Measurements from ENCODE around the gene TARDBP.
"Not testable (repeated sequence)": the region's sequence is repeated elsewhere in the genome, so short reads cannot be mapped to it uniquely, and the experiment has no call there.

TARDBP gene

DNA sequence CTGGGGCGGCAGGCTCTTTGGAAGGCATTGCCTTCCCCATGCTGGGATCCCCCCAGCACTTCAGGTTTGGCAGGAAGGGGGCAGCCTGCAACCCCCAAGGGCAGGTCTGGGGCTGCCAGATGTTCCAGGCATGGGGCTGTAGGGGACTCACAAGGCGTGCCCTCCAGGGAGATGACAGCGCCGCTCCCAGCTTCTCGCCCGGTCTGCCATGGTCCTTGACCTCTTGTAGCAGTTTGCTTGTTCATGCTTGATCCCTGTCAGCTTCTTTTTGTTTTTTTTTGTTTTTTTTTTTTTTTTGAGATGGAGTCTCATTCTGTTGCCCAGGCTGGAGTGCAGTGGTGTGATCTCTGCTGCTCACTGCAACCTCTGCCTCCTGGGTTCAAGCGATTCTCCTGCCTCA is 21.6 kb upstream of the TARDBP start:
- DNase-seq (ENCODE audit: extremely low spot score, insufficient read length, low read depth) = no peak
- FAIRE-seq = no peak

DNA sequence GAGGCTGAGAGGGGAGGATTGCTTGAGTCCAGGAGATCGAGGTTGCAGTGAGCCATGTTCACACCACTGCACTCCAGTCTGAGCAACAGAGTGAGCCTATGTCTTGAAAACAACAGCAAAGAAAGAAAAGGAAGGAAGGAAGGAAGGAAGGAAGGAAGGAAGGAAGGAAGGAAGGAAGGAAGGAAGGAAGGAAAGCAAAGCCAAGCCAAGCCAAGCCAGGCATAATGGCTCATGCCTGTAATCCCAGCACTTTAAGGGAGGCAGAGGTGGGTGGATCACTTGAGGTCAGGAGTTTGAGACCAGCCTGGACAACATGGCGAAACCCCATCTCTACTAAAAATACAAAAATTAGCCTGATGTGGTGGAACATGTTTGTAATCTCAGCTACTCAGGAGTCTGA is 20.4 kb upstream of the TARDBP start:
- DNase-seq (ENCODE audit: extremely low spot score, insufficient read length, low read depth); FAIRE-seq: not testable (repeated sequence)

DNA sequence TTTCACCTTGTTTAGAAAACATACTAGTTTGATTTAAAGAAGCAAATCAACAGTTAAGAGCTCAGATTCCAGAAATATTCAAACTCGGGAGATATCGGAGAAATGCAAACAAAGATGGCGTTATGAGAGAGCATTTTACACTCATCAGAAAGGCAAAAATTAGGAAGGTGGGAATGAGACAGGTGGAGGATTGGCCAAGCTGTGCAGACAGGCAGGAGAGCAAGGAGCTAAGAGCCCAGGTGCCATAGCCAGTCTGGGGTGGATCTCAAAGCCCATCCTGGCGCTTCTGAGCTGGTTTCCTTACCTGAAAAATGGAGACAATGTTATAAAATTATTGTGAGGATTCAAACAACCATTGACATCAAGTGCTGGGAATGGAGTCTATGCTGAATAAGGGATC is 19.6 kb upstream of the TARDBP start:
- DNase-seq (ENCODE audit: extremely low spot score, insufficient read length, low read depth) = no peak
- no peak for FAIRE-seq

DNA sequence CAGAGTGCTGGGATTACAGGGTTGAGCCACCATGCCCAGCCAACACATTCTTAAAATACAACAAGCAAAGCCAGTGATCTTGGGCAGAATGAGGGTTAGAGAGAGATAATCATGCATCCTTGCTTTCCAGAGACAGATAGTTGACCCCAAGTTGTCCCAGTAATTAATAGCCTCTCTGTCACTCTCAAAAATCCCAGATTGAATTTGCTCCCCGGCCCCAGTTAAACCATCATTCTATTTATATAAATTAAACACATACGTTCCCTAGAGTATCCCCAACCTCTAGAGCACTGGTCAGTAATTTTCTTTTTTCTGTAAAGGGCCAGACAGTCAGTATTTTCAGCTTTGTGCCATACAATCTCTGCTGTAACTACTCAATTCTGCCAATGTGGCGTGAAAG is 16.4 kb upstream of the TARDBP start:
- no peak for FAIRE-seq
- no peak for DNase-seq (ENCODE audit: extremely low spot score, insufficient read length, low read depth)

DNA sequence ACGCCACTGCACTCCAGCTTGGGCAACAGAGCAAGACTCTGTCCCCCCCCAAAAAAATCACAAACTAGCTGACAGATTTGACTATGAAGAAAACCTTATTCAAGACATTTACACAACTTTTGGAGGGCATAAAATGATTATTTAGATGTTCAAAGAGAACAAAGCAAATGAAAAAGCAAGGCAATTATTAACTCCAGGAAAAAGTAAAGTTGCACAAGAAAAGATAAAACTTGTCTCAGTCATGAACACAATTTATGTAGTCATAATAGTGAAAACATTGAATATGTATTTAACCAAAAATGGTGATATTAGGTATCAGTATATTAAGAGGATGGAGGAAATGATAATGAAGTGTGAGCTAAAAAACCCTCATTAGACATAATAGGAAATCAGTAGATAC is 11.9 kb upstream of the TARDBP start:
- no peak for DNase-seq (ENCODE audit: extremely low spot score, insufficient read length, low read depth)
- FAIRE-seq = no peak

DNA sequence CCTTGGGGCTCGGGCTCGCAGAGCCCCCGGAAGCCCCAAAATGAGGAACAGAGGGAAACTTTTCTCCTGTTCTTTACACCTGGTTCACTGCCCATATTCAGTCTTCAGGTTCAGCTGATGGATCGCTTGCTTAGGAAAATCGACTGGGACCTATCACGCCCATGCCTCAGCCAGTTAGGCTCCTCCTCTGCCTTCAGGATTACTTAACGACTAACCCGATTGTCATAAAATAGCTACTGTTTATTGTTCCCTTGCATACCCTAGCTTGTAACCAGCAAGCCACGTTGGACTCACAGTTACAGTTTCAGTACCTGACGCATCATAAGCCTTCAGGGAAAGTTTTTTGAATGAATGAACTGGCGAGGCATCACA is 692 bp downstream of the TARDBP start:
- no peak for FAIRE-seq
- DNase-seq (ENCODE audit: extremely low spot score, insufficient read length, low read depth) = no peak

DNA sequence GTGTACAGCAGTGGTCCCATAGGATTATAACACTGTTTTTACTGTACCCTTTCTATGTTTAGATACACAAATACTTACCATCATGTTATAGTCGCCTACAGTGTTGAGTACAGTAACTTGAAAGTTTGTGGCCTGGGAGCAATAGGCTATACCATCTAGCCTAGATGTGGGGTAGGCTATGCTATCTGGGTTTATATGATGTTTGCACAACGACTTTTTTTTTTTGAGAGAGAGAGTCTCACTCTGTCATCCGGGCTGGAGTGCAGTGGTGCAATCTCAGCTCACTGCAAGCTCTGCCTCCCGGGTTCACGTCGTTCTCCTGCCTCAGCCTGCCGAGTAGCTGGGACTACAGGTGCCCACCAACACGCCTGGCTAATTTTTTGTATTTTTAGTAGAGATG is 6.9 kb downstream of the TARDBP start:
- not testable (repeated sequence) for FAIRE-seq; DNase-seq (ENCODE audit: extremely low spot score, insufficient read length, low read depth)

DNA sequence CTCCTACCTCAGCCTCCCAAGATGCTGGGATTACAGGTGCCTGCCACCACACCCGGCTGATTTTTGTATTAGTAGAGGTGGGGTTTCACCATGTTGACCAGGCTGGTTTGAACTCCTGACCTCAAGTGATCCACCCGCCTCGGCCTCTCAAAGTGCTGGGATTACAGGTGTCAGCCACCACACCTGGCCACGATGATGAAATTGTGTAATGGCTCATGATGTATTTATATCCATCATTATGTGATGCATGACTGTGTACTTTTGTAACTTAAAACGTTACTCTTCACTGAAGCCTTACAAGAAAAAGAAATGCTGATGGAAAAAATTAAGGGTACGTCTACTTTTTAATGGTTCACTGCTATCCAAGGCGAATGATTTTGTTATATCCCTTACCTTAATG is 7.5 kb downstream of the TARDBP start:
- FAIRE-seq = no peak
- no peak for DNase-seq (ENCODE audit: extremely low spot score, insufficient read length, low read depth)

DNA sequence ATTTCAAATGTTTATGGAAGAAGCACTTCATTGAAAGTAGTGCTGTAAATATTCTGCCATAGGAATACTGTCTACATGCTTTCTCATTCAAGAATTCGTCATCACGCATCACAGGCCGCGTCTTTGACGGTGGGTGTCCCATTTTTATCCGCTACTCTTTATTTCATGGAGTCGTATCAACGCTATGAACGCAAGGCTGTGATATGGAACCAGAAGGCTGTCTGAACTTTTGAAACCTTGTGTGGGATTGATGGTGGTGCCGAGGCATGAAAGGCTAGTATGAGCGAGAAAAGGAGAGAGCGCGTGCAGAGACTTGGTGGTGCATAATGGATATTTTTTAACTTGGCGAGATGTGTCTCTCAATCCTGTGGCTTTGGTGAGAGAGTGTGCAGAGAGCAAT is 10.7 kb downstream of the TARDBP start:
- FAIRE-seq = no peak
- no peak for DNase-seq (ENCODE audit: extremely low spot score, insufficient read length, low read depth)

DNA sequence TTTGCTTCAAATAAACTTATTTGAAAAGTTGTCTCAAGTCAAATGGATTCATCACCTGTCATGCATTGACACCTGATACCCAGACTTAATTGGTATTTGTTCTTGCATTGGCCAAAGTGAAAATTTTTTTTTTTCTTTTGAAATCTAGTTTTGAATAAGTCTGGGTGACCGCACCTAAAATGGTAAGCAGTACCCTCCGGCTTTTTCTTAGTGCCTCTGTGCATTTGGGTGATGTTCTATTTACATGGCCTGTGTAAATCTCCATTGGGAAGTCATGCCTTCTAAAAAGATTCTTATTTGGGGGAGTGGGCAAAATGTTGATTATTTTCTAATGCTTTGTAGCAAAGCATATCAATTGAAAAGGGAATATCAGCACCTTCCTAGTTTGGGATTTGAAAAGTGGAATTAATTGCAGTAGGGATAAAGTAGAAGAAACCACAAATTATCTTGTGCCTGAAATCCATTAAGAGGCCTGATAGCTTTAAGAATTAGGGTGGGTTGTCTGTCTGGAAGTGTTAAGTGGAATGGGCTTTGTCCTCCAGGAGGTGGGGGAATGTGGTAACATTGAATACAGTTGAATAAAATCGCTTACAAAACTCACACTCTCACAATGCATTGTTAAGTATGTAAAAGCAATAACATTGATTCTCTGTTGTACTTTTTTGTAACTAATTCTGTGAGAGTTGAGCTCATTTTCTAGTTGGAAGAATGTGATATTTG is 11.9 kb downstream of the TARDBP start:
- FAIRE-seq (no peak), DNase-seq (ENCODE audit: extremely low spot score, insufficient read length, low read depth) (no peak)

DNA sequence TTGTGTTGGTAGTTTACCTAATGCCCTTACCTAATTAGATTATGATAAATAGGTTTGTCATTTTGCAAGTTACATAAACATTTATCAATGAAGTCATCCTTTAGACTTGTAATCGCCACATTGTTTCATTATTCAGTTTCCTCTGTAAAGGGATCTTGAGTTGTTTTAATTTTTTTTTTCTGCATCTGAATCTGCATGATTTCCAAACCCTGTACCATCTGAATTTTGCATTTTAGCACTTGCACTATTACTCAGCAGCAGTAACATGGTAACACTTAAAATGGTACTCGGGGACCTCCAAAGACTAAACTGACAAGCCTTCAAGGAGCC is 12.4 kb downstream of the TARDBP start:
- DNase-seq (ENCODE audit: extremely low spot score, insufficient read length, low read depth) (no peak), FAIRE-seq (no peak)

DNA sequence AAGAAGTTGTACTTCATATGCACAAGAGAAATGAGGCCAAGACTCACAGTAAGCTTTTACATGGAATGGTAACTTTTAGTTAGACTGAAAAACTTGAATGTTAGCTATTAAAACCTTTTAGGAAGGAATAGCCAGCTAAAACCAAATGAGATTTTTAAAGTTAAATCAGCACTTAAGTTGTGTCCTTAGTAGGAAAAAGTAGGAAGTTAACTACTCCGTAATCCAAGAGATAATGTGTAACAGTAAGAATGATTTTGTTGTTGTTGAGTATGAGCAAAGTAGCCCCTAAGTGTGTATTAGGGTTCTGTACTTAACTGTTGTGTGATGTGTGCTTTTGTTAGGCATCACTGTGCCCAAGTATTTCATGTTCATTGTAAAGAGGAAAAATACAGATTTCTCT is 13.2 kb downstream of the TARDBP start:
- no peak for FAIRE-seq

DNA sequence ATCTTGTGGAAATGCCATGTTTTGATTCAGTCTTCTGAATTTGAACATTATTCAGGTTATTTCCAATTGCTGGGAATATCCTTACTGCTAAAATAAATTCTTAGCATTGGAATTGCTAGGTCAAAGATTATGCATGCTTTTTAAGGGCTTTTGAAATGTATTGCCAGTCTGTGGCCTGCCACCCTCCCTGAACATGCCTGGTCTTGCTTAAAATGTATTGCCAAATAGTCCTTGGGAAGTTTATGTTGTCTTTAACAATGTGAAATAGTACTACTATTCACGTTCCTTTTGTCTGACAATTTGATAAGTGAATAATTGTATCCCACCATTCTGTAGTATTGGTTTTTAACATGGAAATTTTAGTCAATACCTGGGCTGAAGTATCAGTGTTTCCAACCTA is 13.6 kb downstream of the TARDBP start:
- FAIRE-seq = no peak
- no peak for DNase-seq (ENCODE audit: extremely low spot score, insufficient read length, low read depth)

More for the DNA sequence above, 13.2 kb downstream of the TARDBP start:
- DNase-seq (ENCODE audit: extremely low spot score, insufficient read length, low read depth) = no peak

DNA sequence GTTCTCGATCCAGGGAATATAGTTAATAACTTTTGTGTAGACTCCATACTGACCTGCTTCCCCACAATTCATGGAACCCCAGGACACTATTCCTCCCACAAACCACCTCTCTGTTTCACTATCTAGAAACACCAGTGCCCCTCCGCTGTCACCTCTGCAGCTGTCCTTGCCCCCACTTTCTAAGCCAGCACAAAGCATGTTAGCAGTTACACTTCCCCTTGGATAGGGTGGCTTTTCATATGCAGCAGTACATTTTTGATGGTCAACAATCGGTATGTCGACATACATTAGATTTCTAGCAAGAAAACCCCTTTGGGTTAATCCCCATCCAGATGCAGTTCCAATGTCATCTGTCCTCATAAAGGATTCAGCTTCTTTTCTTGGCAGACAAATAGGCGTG is 14.4 kb downstream of the TARDBP start:
- no peak for FAIRE-seq
- no peak for DNase-seq (ENCODE audit: extremely low spot score, insufficient read length, low read depth)

DNA sequence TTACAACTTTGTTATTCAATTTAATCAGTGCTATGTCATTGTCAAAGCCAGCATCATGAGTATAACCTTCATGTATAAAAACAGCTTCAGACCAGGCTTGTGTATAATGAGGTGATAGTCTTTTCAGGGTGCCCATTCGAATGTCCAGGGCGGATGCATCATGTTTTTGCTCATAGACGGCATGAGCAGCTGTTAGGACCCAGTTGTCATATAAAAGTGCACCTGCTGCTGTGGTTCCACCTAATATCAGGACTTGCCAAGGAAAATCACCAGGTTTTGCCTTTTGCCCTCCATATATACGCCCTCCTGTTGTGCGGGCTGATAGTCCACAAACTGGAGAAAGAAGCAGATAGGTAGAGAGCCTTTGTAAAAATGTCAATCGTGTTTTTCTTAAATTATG is 14.9 kb downstream of the TARDBP start:
- DNase-seq (ENCODE audit: extremely low spot score, insufficient read length, low read depth) (no peak), FAIRE-seq (no peak)

DNA sequence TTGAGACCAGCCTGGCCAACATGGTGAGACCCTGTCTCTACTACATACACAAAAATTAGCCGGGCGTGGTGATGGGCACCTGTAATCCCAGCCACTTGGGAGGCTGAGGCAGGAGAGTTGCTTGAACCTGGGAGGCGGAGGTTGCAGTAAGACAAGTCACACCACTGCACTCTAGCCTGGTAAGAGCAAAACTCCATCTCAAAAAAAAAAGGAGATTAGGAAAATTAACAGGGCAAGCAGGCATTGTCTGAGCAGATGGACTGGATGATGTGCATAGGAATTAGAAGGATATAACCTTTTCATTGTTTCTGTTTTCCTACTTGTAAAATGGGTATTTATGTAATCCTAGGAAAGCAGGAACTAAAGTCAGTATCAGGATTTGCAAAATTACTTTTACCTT is 15.6 kb downstream of the TARDBP start:
- FAIRE-seq = no peak
- no peak for DNase-seq (ENCODE audit: extremely low spot score, insufficient read length, low read depth)

DNA sequence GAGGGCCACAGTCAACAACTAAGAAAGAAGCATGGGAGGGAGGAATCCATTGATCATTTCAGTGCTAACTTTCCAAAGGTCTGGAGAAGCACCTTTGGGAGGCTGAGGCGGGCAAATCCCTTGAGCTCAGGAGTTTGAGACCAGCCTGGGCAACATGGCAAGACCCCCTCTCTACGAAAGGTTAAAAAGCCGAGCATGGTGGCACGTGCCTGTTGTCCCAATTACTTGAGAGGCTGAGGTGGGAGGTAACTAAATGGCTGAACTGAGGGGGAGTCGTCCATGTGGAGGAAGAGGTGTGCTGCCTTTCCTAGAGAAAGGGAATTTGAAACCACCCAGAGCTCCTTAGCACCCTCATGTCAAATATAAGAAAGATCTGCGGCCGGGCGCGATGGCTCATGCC is 18.4 kb downstream of the TARDBP start:
- no peak for DNase-seq (ENCODE audit: extremely low spot score, insufficient read length, low read depth)
- FAIRE-seq = no peak

DNA sequence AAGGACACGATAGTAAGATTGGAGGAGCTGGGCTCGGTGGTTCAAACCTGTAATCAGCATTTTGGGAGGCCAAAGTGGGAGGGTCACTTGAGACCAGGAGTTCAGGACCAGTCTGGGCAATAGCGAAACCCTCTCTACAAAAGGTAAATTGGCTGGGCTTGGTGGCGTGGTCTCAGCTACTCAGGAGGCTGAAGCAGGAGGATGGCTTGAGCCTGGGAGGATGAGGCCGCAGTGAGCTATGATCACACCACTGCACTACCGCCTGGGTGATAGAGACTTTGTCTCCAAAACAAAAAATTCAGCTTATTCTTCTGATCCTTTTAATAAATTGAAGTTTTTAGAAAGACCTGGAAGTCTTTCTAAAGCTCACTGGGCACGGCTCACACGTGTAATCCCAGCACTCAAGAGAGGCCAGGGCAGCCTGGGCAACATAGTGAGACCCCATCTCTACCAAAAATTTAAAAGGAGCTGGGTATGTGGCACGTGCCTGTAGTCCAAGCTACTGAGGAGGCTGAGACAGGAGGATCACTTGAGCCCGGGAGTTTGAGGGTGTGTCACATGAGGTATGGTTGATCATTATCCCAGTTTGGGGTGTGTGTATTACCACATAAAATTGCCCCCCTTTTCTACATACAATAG is 19.3 kb downstream of the TARDBP start:
- no peak for FAIRE-seq
- no peak for DNase-seq (ENCODE audit: extremely low spot score, insufficient read length, low read depth)

DNA sequence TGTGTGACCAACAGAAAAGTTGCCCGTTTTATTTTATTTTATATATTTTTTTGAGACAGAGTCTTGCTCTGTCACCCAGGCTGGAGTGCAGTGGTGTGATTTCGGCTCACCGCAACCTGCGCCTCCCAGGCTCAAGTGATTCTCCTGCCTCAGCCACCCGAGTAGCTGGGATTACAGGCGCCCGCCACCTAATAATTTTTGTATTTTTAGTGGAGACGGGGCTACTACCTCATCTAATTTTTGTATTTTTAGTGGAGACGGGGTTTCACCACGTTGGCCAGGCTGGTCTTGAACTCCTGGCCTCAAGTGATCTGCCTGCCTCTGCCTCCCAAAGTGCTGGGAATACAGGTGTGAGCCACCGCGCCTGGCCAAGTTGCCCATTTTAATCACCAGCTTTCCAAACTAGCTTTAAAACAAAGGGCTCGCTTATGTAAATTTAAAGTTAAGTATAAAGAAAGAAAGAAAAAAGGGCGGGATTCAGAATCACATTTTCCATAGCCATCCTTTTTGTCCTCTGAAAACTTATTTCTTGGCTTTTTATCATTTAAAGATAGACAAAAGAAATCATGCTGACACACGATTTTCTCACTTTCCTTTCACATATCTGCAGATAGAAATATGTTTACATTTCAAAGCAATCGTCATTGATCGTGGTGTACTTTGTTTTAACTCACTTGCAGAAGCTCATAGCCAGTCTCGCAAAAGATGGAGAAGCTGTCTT is 24.7 kb downstream of the TARDBP start:
- FAIRE-seq; DNase-seq (ENCODE audit: extremely low spot score, insufficient read length, low read depth): not testable (repeated sequence)

DNA sequence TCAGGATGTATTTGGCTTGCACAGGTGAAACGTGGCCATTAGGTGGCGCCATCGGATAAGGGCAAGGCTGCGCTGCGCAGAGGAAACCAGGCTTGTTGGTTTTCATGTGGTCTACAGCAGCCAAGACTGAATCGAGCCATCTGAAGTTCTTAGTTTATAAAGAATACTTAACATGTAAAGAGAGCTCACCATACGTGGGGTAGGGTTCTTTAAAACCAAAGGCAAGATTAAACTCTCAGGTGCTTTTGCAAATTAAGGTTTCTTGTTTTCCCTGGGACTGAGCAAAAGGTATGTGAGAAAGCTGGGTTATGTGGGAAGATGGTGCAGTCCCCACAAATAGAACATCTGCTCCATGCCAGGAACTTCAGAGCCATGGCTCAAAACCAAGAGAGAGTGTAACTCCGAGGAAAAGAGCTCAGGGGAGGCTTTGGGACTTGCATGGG is 25.3 kb downstream of the TARDBP start:
- peak; percentile 99 for FAIRE-seq
- peak; percentile 73 for DNase-seq (ENCODE audit: extremely low spot score, insufficient read length, low read depth)

DNA sequence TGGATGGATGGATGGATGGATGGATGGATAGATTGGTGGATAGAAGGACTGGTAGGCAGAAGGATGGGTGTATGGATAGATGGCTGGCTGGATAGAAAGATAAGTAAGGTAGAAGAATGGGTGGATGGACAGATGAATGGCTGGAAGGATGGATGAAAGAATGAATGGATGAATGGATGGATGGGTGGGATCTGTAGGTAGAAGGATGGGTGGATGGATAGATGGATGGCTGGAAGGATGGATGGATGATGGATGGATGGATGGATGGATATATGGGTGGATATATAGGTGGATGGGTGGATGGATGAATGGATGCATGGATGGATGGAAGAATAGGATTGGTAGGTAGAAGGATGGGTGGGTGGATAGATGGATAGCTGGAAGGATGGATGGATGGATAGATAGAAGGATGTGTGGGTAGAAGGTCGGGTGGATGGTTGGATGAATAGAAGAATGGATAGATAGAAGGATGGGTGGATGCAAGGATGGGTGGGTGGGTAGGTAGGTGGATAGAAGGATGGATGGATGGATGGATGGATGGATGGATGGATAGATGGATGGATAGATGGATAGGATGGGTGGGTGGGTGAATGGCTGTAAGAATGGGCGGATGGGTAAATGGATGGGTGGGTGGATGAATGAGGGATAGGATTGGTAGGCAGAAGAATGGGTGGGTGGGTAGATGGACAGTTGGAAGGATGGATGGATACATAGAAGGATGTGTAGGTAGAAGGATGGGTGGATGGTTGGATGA is 27.1 kb downstream of the TARDBP start:
- no peak for DNase-seq (ENCODE audit: extremely low spot score, insufficient read length, low read depth)
- FAIRE-seq = no peak
